Vagina (tissue), 2 donors: ENCODE data around the gene PSMD4.

Experiments
- POLR2A ChIP-seq, 2 donors: fragments of 450-650 bp; IDR thresholded peaks; one replicate each; pipeline ENCODE4 v1.6.1; 2017; ENCODE audit warnings: antibody characterized with exemption in 2 of 2, mild to moderate bottlenecking in 2 of 2, moderate library complexity in 2 of 2
- POLR2AphosphoS5 ChIP-seq, 2 donors: sonication (generic); formaldehyde crosslinking; IDR thresholded peaks; one replicate each; pipeline ENCODE4 v1.9.0; 2017; ENCODE audit warnings: antibody characterized with exemption in 2 of 2, mild to moderate bottlenecking in 2 of 2, low read depth in 1 of 2; ENCODE audit not compliant: insufficient read depth in 1 of 2
- TF ChIP-seq, protein P1 (sequence below), 3 experiments: fragments of 450-650 bp in 2 of 3; fragments of 200-600 bp in 1 of 3; sonication (generic) in 1 of 3; IDR thresholded peaks; one replicate each; pipeline ENCODE4 v1.5.1; 2017 to 2019; ENCODE audit warnings: antibody characterized with exemption in 3 of 3, mild to moderate bottlenecking in 2 of 3, moderate library complexity in 2 of 3

DNA sequence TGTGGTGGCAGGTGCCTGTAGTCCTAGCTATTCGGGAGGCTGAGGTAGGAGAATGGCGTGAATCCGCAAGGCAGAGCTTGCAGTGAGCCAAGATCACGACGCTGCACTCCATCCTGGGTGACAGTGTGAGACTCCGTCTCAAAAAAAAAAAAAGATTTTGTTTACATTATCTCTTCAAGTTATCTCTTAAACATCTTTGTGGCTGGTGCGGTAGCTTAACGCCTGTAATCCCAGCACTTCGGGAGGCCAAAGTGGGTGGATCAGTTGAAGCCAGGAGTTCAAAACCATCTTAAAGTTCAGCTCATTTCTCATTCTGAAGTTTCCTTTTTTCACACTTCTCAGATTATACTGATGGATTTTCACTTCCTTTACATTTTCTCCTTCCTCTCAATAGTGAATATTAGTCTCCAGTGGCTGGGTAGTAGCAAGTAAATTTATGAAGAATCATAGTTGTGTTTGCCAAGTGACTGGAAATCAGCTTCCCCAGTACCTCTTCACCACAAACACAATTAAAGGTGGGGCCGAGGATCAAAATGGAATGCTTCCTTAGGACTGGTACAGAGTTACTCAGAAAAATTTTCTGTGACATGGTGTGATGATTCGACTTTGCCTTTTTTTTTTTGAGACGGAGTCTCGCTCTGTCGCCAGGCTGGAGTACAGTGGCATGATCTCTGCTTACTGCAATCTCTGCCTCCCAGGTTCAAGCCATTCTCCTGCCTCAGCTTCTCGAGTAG lies 42.4 kb upstream of the PSMD4 start:
- TF ChIP-seq, protein P1, sequence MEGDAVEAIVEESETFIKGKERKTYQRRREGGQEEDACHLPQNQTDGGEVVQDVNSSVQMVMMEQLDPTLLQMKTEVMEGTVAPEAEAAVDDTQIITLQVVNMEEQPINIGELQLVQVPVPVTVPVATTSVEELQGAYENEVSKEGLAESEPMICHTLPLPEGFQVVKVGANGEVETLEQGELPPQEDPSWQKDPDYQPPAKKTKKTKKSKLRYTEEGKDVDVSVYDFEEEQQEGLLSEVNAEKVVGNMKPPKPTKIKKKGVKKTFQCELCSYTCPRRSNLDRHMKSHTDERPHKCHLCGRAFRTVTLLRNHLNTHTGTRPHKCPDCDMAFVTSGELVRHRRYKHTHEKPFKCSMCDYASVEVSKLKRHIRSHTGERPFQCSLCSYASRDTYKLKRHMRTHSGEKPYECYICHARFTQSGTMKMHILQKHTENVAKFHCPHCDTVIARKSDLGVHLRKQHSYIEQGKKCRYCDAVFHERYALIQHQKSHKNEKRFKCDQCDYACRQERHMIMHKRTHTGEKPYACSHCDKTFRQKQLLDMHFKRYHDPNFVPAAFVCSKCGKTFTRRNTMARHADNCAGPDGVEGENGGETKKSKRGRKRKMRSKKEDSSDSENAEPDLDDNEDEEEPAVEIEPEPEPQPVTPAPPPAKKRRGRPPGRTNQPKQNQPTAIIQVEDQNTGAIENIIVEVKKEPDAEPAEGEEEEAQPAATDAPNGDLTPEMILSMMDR (IDR thresholded peaks at IDR 0.05): no peak
- TF ChIP-seq POLR2A (IDR thresholded peaks at IDR 0.05): no peak
- no peak for TF ChIP-seq POLR2AphosphoS5 (IDR thresholded peaks at IDR 0.05; ENCODE audit: insufficient read depth in 1 of 2, low read depth in 1 of 2)
